ENCODE data around the gene COL19A1.

DNA sequence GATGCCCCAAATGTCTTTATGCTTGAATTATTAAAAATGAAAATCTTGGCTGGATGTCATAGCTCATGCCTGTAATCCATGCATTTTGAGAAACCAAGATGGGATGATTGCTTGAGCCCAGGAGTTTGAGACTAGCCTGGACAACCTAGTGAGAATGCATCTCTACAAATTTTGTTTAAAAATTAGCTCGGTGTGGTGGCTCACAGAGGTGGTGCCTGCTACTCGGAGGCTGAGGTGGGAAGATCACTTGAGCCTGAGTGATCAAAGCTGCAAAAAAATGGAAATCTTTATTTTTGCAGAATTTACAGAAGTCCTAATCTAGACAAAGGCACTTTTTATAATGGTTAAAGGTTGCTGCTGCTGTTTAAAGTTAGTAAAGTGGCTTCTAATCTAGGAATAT, 20.0 kb upstream of the COL19A1 start:
- no peak for TF ChIP-seq TAF1 (IDR thresholded peaks at IDR 0.05; ENCODE audit: low read depth)
- no peak for TF ChIP-seq CEBPB (IDR thresholded peaks at IDR 0.05)
- no peak for TF ChIP-seq EP300 (IDR thresholded peaks at IDR 0.05; ENCODE audit: borderline replicate concordance)
- no peak for TF ChIP-seq YY1 (IDR thresholded peaks at IDR 0.05; ENCODE audit: low read depth)
- TF ChIP-seq, protein P1, sequence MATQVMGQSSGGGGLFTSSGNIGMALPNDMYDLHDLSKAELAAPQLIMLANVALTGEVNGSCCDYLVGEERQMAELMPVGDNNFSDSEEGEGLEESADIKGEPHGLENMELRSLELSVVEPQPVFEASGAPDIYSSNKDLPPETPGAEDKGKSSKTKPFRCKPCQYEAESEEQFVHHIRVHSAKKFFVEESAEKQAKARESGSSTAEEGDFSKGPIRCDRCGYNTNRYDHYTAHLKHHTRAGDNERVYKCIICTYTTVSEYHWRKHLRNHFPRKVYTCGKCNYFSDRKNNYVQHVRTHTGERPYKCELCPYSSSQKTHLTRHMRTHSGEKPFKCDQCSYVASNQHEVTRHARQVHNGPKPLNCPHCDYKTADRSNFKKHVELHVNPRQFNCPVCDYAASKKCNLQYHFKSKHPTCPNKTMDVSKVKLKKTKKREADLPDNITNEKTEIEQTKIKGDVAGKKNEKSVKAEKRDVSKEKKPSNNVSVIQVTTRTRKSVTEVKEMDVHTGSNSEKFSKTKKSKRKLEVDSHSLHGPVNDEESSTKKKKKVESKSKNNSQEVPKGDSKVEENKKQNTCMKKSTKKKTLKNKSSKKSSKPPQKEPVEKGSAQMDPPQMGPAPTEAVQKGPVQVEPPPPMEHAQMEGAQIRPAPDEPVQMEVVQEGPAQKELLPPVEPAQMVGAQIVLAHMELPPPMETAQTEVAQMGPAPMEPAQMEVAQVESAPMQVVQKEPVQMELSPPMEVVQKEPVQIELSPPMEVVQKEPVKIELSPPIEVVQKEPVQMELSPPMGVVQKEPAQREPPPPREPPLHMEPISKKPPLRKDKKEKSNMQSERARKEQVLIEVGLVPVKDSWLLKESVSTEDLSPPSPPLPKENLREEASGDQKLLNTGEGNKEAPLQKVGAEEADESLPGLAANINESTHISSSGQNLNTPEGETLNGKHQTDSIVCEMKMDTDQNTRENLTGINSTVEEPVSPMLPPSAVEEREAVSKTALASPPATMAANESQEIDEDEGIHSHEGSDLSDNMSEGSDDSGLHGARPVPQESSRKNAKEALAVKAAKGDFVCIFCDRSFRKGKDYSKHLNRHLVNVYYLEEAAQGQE (IDR thresholded peaks at IDR 0.05; ENCODE audit: low read depth) = no peak

All from Ishikawa (cell line).